AG09319 (cell line): ENCODE data around the gene DCLK1.

ENCODE experiments used
- DNase-seq: peaks from one replicate; pipeline ENCODE4 v3.0.0-alpha.2; 2010; ENCODE audit warnings: low read depth; ENCODE audit errors: extremely low read depth
- CTCF ChIP-seq: IDR thresholded peaks from 2 replicates; pipeline ENCODE4 v1.5.1; 2011; ENCODE audit warnings: low read depth, mild to moderate bottlenecking, inconsistent platforms, low read length, moderate library complexity

DCLK1 gene

DNA sequence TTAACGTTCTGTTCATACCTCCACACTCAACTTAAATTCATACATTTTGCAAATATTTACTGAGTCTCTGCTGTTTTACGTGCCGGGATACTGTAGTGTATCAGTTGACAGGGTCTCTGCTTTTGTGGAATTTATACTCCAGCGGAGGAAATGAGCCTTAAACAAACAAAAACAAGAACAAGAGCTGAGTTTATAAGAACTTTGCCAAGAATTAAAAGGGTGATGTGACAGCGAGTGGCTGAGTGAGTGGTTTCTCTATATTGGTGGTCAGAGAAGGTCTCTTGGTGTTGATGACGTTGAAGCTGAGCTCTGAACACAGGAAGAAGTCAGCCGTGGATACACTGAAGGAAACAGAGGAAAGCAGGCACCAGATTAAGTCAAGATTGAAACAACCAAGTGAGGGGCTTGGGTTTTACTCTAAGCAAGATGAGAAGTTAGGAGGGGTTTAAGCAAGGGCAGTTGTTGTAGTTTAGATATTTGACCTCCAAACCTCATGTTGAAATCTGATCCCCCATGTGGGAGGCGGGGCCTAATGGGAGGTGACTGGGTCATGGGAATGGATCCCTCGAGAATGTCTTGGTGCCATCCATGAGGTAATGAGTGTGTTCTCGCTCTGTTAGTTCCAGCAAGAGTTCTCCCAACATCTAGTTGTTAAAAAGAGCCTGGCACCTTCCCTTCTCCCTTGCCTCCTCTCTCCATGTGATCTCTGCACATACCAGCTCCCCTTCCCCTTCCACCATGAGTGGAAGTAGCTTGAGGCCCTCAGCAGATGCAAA is 248.3 kb downstream of the DCLK1 start:
- no peak for DNase-seq
- TF ChIP-seq CTCF: no peak

DNA sequence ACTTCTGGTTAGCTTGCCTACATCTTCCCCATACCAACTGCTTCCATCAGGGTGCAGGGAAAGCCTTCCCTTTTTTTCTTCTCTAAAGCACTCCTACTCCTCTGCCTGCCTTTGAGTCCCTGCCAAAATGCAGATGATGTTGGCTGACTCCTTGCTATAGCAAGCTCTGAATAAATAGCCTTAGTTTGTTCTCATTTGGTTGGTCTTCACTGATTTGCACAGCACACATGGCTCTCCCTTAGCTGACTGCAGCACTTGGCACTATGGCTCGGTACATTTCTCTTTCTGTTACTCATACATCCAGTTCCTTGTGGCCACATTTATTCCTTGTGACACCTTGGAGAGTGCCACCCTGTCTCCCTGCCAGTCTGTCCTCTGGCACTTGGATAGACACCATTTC is 249.8 kb downstream of the DCLK1 start:
- TF ChIP-seq CTCF: no peak
- no peak for DNase-seq

DNA sequence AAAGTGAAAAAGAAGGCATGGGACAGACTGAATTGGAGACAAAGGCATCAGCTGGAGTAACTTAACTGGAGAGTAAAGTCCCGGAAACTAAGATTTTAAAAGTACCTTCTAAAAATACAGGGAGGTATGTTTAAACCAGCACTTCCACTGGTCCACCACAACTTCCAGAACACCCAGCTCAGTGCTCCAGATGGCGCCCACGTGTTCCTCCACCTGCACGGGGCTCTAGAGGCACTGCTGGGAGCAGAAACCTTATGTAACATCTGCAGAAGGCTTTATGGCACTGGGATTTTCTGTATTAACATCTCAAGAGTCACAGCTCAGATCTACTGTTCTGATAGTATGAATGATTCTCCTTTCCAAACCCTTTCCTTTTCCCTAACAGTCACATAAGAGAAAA is 252.1 kb downstream of the DCLK1 start:
- TF ChIP-seq CTCF: no peak
- no peak for DNase-seq

GRCh38 chr13:35876601-35877000 is 254.6 kb downstream of the DCLK1 start:
- no peak for TF ChIP-seq CTCF
- DNase-seq: no peak

DNA sequence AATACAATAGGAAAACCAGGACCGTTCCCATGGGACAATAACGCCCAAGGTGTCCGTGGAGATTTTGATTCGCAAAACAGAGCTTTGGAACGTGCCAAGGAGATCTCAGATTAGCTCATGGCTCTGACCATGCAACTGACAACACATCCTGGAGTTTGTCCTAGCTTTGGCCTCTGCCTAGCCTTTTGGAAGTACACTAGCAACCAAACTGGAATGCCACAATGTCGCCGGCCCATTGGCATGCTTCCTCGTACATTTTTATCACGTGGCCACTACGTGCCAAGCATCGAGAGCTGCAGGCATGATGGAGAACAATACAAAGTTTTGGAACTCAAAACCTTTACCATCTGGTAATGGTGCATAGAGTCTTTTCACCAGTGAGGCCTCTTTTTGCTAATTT is 256.5 kb downstream of the DCLK1 start:
- no peak for DNase-seq
- no peak for TF ChIP-seq CTCF

- TF ChIP-seq CTCF: no peak
- DNase-seq: no peak
Observed at GRCh38 chr13:35872369-35872768, 258.8 kb downstream of the DCLK1 start.

- DNase-seq: no peak
- no peak for TF ChIP-seq CTCF
Observed at GRCh38 chr13:35871561-35871960, 259.6 kb downstream of the DCLK1 start.
